ENCODE data around the gene TBCA.

TBCA gene

DNA sequence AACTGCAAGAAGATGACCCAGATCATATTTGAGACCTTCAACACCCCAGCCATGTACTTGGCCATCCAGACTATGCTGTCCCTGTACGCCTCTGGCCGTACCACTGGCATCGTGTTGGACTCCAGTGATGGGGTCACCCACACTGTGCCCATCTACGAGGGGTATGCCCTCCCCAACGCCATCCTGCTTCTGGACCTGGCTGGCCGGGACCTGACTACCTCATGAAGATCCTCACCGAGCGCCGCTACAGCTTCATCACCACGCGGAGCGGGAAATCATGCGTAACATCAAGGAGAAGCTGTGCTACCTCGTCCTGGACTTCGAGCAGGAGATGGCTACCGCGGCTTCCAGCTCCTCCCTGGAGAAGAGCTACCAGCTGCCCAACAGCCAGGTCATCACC, 9.1 kb upstream of the TBCA start:
- H3K27me3 Mint-ChIP-seq (ENCODE audit: low read depth): no peaks in the 10 kb centered on the region

GRCh38 chr5:77784735-77785134, 8.6 kb upstream of the TBCA start:
- H3K4me3 Mint-ChIP-seq: no peak overlapping the region
- no peaks in the 10 kb centered on the region for H3K4me1 Mint-ChIP-seq
- no peaks in the 10 kb centered on the region for H3K27me3 Mint-ChIP-seq (ENCODE audit: low read depth)
- H3K27ac Mint-ChIP-seq: no peak overlapping the region
- H3K9me3 Mint-ChIP-seq: no peaks in the 10 kb centered on the region
- H3K36me3 Mint-ChIP-seq (ENCODE audit: low read depth): no peaks in the 10 kb centered on the region
- TF ChIP-seq, protein P1, sequence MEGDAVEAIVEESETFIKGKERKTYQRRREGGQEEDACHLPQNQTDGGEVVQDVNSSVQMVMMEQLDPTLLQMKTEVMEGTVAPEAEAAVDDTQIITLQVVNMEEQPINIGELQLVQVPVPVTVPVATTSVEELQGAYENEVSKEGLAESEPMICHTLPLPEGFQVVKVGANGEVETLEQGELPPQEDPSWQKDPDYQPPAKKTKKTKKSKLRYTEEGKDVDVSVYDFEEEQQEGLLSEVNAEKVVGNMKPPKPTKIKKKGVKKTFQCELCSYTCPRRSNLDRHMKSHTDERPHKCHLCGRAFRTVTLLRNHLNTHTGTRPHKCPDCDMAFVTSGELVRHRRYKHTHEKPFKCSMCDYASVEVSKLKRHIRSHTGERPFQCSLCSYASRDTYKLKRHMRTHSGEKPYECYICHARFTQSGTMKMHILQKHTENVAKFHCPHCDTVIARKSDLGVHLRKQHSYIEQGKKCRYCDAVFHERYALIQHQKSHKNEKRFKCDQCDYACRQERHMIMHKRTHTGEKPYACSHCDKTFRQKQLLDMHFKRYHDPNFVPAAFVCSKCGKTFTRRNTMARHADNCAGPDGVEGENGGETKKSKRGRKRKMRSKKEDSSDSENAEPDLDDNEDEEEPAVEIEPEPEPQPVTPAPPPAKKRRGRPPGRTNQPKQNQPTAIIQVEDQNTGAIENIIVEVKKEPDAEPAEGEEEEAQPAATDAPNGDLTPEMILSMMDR (IDR thresholded peaks at IDR 0.05; ENCODE audit: unreplicated experiment in 3 of 3): no peak

More for the DNA sequence above, 9.1 kb upstream of the TBCA start:
- Mint-ChIP-seq H3K4me3 (no peak overlapping the region), H3K9me3 (no peaks in the 10 kb centered on the region), H3K4me1 (no peaks in the 10 kb centered on the region), H3K27ac (no peak overlapping the region), H3K36me3 (ENCODE audit: low read depth) (no peaks in the 10 kb centered on the region)
- TF ChIP-seq, protein P1 (IDR thresholded peaks at IDR 0.05; ENCODE audit: unreplicated experiment in 3 of 3): no peak

DNA sequence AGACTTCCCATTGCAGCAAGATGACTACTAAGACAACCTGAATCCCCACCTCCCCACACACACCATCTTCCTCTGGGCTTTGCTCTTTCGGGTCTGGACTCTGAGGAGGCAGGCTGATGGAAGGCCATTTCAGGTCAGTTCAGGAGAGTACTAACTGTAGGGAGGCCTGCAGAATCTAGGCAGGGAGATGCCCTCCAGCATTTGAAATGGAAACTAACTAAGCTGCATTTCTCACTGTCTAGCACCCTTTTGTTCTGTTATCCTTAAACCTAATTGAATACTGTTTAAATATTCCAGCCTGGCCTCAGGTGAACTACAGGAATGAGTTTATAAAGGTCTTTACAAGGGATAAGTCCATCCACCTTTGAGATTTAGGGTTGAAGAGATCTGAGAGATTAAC, 4.9 kb upstream of the TBCA start:
- H3K36me3 Mint-ChIP-seq (ENCODE audit: low read depth): no peaks in the 10 kb centered on the region
- H3K4me3 Mint-ChIP-seq: no peak overlapping the region
- no peaks in the 10 kb centered on the region for H3K4me1 Mint-ChIP-seq
- TF ChIP-seq, protein P1 (IDR thresholded peaks at IDR 0.05; ENCODE audit: unreplicated experiment in 3 of 3): no peak
- no peaks in the 10 kb centered on the region for H3K9me3 Mint-ChIP-seq
- no peak overlapping the region for H3K27ac Mint-ChIP-seq
- no peaks in the 10 kb centered on the region for H3K27me3 Mint-ChIP-seq (ENCODE audit: low read depth)

- TF ChIP-seq, protein P1 (IDR thresholded peaks at IDR 0.05; ENCODE audit: unreplicated experiment in 3 of 3): no peak
- no peaks in the 10 kb centered on the region for H3K27me3 Mint-ChIP-seq (ENCODE audit: low read depth)
- peaks cover under 1% of the 10 kb centered on the region for H3K36me3 Mint-ChIP-seq (ENCODE audit: low read depth)
- no peaks in the 10 kb centered on the region for H3K9me3 Mint-ChIP-seq
- peaks cover 16% of the 10 kb centered on the region for H3K4me1 Mint-ChIP-seq
- H3K27ac Mint-ChIP-seq: no peak overlapping the region
- H3K4me3 Mint-ChIP-seq: no peak overlapping the region
These were observed 2.8 kb upstream of the TBCA start for GRCh38 chr5:77778881-77779438.

DNA sequence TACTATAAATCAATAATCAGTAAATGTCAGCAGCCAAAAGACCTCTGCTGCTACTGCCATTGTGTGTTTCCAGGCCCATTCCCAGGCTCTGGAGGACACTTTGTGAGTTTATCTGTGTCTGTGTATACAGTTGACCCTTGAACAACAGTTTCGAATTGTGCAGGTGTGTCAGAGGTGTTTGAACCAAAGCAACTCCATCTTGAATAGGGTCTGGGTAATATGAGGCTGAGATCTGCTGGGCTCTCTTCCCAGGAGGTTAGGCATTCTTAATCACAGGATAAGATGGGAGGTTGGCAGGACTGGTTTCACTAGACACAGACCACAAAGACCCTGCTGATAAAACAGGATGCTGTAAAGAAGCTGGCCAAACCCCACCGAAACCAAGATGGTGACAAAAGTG, 2.3 kb upstream of the TBCA start:
- Mint-ChIP-seq H3K9me3 (no peaks in the 10 kb centered on the region), H3K4me3 (peak overlapping the region; percentile 24 to 64 (median 53)), H3K4me1 (peaks cover 21% of the 10 kb centered on the region), H3K36me3 (ENCODE audit: low read depth) (peaks cover 6% of the 10 kb centered on the region), H3K27ac (no peak overlapping the region), H3K27me3 (ENCODE audit: low read depth) (no peaks in the 10 kb centered on the region)
- TF ChIP-seq, protein P1 (IDR thresholded peaks at IDR 0.05; ENCODE audit: unreplicated experiment in 3 of 3): no peak

DNA sequence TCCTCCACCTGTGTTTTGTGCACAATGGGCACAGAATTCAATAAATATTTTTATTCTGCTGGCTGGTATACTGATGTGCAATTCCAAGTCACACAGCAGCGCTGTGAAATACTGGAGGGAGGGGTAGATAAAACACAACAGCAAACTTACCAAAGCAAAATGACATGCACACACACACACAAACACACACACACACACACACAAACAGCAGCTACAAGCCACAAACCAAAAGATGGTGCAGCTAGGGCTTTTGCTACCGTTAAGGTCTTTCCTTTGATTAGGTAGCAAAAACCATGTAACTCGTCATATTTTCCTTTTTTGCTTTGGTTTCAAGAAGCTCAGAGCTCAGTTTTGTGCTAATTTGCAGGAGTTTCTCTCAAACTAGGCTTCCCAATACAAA, 1.8 kb upstream of the TBCA start:
- Mint-ChIP-seq H3K4me3 (peak overlapping the region in 2 of 3 experiments; percentile 38 to 56), H3K9me3 (no peaks in the 10 kb centered on the region), H3K27ac (no peak overlapping the region), H3K36me3 (ENCODE audit: low read depth) (peaks cover 10% of the 10 kb centered on the region), H3K27me3 (ENCODE audit: low read depth) (no peaks in the 10 kb centered on the region), H3K4me1 (peaks cover 26% of the 10 kb centered on the region)
- TF ChIP-seq, protein P1 (IDR thresholded peaks at IDR 0.05; ENCODE audit: unreplicated experiment in 3 of 3): no peak

Measured in nephron (organoid).